HFF-Myc (cell line): ENCODE measurements around the gene BRSK2.
"Not testable (repeated sequence)": the region's sequence is repeated elsewhere in the genome, so short reads cannot be mapped to it uniquely, and the experiment has no call there.

Experiments
- DNase-seq: peaks from one replicate; pipeline ENCODE4 v3.0.0-alpha.2; 2011; ENCODE audit warnings: low read depth; ENCODE audit errors: extremely low read depth
- H3K4me3 ChIP-seq: replicated peaks from 2 replicates; pipeline ENCODE4 v1.5.1; 2011; ENCODE audit warnings: low read depth, mild to moderate bottlenecking, control low read depth, low read length
- CTCF ChIP-seq: IDR thresholded peaks from 2 replicates; pipeline ENCODE4 v1.5.1; 2012; ENCODE audit warnings: mild to moderate bottlenecking, low read depth, low read length, control low read depth; ENCODE audit errors: missing control alignments

BRSK2 gene

DNA sequence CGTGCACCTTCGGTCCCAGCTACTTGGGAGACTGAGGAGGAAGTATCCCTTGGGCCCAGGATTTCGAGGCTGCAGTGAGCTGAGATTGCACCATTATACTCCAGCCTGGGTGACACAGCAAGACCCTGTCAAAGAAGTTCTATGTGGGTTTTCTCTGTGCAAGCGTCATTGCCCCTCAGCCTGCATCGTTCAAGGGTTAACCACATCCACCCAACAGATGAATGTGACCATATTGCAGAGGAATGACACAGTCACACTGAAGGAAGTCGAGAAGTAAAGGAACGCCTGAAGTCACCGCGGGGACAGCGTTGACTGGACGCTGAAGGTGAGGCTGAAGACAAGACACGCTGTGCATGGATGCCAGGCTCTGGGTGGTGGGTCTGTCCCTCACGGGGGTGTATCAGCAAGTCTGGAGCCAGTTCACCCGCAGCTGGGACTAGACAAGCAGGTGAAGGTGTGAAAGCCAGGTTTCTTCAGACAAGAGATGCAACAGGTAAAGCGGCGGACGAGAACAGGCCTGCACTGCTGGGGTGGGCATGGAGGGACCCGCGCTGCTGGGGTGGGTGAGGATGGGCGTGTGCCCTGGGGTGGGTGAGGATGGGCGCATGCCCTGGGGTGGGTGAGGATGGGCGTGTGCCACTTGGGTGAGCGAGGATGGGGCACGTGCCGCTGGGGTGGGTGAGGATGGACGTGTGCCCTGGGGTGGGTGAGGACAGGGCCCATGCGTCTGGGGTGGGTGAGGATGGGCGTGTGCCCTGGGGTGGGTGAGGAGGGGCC, 43.8 kb upstream of the BRSK2 start:
- TF ChIP-seq CTCF = no peak
- DNase-seq = no peak
- no peak overlapping the region for H3K4me3 ChIP-seq

DNA sequence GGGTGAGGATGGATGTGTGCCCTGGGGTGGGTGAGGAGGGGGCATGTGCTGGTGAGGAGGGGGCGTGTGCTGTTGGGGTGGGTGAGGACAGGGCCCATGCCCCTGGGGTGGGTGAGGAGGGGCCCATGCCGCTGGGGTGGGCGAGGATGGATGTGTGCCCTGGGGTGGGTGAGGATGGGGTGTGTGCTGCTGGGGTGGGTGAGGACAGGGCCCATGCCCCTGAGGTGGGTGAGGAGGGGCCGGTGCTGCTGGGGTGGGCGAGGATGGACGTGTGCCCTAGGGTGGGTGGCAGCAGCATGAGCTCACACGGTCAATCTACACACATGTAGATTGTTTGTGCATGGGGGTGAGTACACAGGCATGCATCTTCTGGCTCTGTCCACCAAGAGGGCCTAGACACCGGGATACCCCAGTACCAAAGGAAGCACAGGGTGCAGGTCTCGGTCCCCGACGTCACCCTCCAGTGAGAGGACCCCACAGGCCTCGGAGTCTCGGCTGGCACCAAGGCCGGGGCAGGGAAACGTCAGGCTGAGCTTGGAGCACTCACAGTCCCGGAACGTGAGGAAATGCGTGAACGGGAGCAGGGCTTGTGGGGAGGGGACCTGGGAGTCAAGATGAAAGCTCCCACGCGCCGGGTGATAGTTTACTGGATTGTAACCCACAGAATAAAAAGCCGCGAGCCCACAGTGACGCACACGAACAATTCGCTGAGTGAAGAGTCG, 42.9 kb upstream of the BRSK2 start:
- no peak for DNase-seq
- no peak for TF ChIP-seq CTCF
- H3K4me3 ChIP-seq = no peak overlapping the region

DNA sequence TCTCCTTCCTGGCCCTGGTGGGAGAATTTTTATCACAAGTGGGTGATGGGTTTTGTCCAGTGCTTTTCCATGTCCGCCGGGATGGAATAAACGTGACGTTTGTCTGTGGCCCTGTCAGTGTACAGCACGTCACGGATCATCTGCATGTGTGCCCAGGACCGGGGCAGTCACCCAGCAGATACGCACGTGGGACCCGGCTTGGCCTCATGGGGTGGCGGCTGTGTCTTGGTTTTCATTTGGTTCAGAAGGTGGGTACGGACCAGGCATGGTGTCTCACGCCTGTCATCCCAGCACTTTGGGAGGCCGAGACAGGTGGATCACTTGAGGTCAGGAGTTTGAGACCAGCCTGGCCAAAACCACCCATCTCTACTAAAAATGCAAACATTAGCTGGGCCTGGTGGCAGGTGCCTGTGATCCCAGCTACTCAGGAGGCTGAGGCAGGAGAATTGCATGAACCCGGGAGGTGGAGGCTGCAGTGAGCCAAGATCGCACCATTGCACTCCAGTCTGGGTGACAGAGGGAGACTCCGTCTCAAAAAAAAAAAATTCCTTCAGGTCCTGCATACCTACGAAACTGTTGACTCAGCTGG, 42.2 kb upstream of the BRSK2 start:
- not testable (repeated sequence) for DNase-seq, H3K4me3 ChIP-seq

GRCh38 chr11:1348146-1348795, 41.5 kb upstream of the BRSK2 start:
- DNase-seq = no peak
- no peak overlapping the region for H3K4me3 ChIP-seq
- no peak for TF ChIP-seq CTCF

- no peak for TF ChIP-seq CTCF
- DNase-seq = no peak
Observed at GRCh38 chr11:1348796-1349326, 40.9 kb upstream of the BRSK2 start.

DNA sequence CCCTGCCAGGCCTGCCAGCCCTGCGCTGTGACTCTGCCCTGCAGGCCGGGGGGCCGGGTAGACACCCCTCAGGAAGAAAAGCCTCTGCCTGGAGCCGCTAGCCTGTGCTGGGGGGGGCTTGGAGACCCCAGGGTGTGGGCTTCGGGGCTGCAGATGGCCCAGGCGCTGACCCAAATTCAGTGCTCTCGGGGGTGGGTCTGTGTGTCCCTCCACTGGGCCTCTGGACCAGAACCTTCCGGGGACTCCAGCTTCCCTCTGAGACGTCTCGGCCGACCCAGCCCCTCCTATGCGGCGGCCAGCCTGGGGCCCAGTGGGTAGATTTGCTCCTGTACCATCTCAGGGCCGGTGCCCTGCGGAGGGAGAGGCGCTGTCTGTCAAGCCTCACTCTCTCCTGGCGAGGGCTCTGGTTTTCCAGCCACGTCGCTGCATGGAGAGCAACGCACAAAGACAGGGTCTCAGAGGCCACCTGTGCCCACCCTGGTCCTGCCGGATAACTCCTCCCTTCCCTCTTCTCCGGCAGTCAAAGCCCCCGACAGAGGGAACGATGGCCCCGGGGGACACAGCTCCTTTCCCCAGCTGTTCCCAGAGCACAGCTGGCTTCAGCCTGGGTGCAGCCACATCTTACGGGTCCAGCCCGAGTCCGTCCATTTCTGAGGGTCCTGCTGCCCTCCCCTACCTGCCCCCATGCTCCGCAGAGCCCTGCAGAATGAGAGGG, 40.2 kb upstream of the BRSK2 start:
- TF ChIP-seq CTCF = no peak
- H3K4me3 ChIP-seq = no peak overlapping the region
- no peak for DNase-seq

More at GRCh38 chr11:1348796-1349326, 40.9 kb upstream of the BRSK2 start:
- H3K4me3 ChIP-seq = no peak overlapping the region
